Astrocyte of the spinal cord (primary cell): ENCODE data around the gene NCKAP5.
A peak's percentile ranks its signal among the peaks of the same experiment; 100 is the strongest.

Source experiments
- DNase-seq: peaks from one replicate; pipeline ENCODE4 v3.0.0; 2011; ENCODE audit warnings: low read depth, low spot score
- H3K4me3 ChIP-seq: 2 replicates; pipeline ENCODE4 v1.5.1; 2011; ENCODE audit warnings: low read depth, mild to moderate bottlenecking, low read length, moderate library complexity
- in situ Hi-C: cut with HindIII; loops from 2 replicates; pipeline ENCODE4 v1.10.0; 2017; ENCODE audit warnings: low sequenced_read_pairs
- TF ChIP-seq, protein P1 (sequence below): IDR thresholded peaks from 2 replicates; pipeline ENCODE4 v1.5.1; 2012; ENCODE audit warnings: low read depth, mild to moderate bottlenecking, low read length, inconsistent platforms

Gene NCKAP5

DNA sequence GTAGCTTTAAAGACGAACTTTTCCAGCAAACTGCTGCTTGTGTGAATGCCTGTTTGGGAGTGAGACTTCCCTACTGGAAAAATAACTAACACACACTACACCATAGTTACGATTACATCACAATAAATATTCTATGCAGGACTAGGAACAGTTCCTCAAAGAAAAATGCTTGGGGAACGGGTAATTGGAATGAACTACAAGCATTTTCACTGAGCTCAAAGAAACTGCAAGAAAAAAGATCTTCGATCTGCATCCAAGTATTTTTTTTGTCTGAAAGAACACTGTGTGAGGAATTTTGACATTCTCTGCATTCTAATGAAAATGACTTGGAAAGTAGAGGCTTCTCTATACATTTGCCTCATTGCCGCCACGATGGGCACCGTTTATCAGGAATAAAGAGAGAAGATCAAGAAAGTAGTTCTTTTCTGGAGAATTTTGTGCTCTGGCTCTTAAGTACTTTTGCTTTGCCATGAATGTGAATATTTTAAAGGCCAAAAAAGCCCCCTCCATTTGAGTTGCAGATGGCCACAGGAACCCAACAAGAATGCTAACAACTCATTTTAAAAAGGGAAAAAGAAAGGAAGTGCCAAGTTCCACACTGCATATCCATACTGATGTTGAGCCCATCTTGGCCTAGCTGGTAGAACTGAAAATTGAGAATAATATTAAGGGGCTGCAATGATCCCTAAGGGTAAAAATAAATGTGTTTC lies 911.8 kb downstream of the NCKAP5 start:
- in situ Hi-C loops = no loop called here
- DNase-seq = peak; percentile 64
- H3K4me3 ChIP-seq = no peak overlapping the region
- TF ChIP-seq, protein P1, sequence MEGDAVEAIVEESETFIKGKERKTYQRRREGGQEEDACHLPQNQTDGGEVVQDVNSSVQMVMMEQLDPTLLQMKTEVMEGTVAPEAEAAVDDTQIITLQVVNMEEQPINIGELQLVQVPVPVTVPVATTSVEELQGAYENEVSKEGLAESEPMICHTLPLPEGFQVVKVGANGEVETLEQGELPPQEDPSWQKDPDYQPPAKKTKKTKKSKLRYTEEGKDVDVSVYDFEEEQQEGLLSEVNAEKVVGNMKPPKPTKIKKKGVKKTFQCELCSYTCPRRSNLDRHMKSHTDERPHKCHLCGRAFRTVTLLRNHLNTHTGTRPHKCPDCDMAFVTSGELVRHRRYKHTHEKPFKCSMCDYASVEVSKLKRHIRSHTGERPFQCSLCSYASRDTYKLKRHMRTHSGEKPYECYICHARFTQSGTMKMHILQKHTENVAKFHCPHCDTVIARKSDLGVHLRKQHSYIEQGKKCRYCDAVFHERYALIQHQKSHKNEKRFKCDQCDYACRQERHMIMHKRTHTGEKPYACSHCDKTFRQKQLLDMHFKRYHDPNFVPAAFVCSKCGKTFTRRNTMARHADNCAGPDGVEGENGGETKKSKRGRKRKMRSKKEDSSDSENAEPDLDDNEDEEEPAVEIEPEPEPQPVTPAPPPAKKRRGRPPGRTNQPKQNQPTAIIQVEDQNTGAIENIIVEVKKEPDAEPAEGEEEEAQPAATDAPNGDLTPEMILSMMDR = no peak

GRCh38 chr2:132654968-132655367 lies 913.3 kb downstream of the NCKAP5 start:
- TF ChIP-seq, protein P1 = no peak
- no peak overlapping the region for H3K4me3 ChIP-seq
- in situ Hi-C loops = no loop called here
- DNase-seq = no peak

DNA sequence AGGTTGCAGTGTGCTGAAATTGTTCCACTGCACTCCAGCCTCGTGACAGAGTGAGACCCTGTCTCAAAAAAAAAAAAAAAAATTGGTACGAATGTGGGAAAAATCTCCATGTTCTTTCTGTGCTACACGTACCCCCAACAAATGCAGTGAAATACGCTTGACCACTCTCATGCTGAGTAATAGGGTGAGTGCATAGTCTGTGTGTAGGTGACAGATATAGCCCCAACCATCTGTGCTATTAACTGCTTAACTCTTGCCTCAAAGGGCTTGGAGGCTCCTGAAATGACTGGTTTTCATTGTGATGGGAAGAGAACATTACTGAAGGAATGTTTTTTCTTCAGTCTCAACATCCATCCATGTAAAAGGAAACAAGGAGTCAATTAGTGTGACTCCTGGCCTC lies 913.9 kb downstream of the NCKAP5 start:
- in situ Hi-C loops = no loop called here
- DNase-seq = no peak
- H3K4me3 ChIP-seq = no peak overlapping the region
- TF ChIP-seq, protein P1 = no peak

DNA sequence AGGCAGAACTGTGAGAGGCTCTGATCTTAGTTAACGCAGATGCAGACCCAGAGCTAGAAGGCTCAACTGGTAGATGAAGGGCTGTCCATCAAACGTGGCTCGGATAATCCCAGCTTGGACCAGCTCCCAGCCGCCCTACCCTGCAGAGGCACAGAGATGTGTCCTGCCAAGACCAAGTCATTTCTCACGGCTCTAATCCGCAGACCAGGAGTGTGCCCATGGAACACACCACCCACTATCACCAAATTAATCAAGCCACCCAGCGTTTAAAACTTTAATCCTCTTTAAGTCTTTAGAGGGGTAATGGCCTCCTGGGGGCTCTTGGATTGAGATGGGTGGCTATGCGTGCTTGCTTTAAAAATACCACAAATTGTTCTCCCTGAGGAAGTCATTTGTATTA lies 915.8 kb downstream of the NCKAP5 start:
- H3K4me3 ChIP-seq = no peak overlapping the region
- in situ Hi-C loops = no loop called here
- TF ChIP-seq, protein P1 = no peak
- DNase-seq = no peak

DNA sequence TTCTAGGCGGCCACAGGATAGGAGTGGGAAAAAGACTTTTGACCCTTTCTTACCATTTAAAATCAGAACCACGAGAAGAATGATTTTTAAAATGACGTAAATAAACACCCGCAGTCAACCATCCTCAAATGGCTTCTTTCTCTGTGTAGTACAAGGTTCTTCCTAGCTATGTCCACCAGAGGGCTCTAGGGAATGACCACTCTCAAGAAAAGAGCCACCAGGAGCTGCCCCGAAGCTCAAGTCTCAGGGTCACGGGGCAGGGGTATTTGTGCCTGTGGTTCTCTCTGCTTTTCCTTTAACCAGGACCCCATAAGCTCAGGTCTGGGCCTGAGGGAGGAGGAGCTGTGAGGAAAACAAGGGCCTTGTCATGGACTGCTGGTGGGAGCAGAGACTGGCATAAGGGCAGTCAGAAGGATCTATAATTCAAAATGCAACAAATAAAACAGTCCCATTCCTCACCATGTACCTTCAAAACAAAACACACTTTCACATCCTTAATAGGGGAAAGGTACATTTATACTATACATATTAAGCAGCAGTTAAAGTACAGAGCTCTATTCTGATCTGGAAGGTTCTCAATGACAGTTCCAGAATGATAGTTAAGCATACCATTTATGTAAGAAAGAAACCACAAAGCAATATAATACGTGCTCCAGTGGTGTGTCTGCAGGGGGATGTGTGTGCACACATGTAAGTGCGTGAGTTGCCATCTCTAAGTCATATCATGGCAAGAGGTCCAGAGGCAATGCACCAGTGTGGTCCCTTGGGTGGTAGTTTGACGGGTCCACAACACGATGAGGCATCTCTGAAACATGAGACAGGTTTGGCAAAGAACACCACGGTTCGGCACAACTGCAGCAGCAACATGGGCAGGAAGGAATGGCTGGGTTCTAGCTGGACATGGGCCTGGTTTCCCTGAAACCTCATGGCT lies 916.9 kb downstream of the NCKAP5 start:
- TF ChIP-seq, protein P1 = peak; percentile 83
- in situ Hi-C loops = no loop called here
- DNase-seq = peak; percentile 74
- no peak overlapping the region for H3K4me3 ChIP-seq

- TF ChIP-seq, protein P1 = no peak
- in situ Hi-C loops = no loop called here
- no peak overlapping the region for H3K4me3 ChIP-seq
- DNase-seq = no peak
Measured at GRCh38 chr2:132646540-132647108, 921.6 kb downstream of the NCKAP5 start.
